HAP-1 (cell line): Measurements from ENCODE around the gene THUMPD2.
"Not testable (repeated sequence)": the region's sequence is repeated elsewhere in the genome, so short reads cannot be mapped to it uniquely, and the experiment has no call there.

Experiments
- DNase-seq, 2 experiments: peaks; one replicate each; pipeline ENCODE4 v3.0.0-alpha.2; 2016 to 2020; ENCODE audit warnings: low spot score in 2 of 2
- H3K27me3 ChIP-seq: fragments of 250-450 bp; sonication (Bioruptor Pico); 2 replicates; pipeline ENCODE4 v1.5.1; 2020; ENCODE audit warnings: low read depth, mild to moderate bottlenecking, moderate library complexity
- H3K36me3 ChIP-seq: fragments of 250-450 bp; sonication (Bioruptor Pico); replicated peaks from 2 replicates; pipeline ENCODE4 v1.5.1; 2020; ENCODE audit warnings: mild to moderate bottlenecking
- H3K4me1 ChIP-seq: fragments of 250-450 bp; sonication (Bioruptor Pico); 2 replicates; pipeline ENCODE4 v1.5.1; 2020; ENCODE audit warnings: mild to moderate bottlenecking
- H3K4me3 ChIP-seq: fragments of 250-450 bp; sonication (Bioruptor Pico); 2 replicates; pipeline ENCODE4 v1.5.1; 2020; ENCODE audit warnings: mild to moderate bottlenecking, moderate library complexity
- H3K9me3 ChIP-seq: fragments of 250-450 bp; sonication (Bioruptor Pico); 2 replicates; pipeline ENCODE4 v1.5.1; 2020; ENCODE audit warnings: mild to moderate bottlenecking, moderate library complexity
- in situ Hi-C: fragments of 300-500 bp; cut with MboI; formaldehyde crosslinking; loops from 3 replicates; pipeline ENCODE4 v1.14.3; 2020; ENCODE audit warnings: low sequenced_read_pairs, inconsistent platforms, mixed read lengths

Gene THUMPD2

GRCh38 chr2:39737661-39738060 lies 41.4 kb downstream of the THUMPD2 start:
- H3K4me1 ChIP-seq: no peaks in the 10 kb centered on the region
- in situ Hi-C loops: no loop called here
- no peak overlapping the region for H3K4me3 ChIP-seq
- no peaks in the 10 kb centered on the region for H3K27me3 ChIP-seq
- H3K9me3 ChIP-seq: no peaks in the 10 kb centered on the region
- peaks cover 64% of the 10 kb centered on the region for H3K36me3 ChIP-seq
- no peak for DNase-seq

DNA sequence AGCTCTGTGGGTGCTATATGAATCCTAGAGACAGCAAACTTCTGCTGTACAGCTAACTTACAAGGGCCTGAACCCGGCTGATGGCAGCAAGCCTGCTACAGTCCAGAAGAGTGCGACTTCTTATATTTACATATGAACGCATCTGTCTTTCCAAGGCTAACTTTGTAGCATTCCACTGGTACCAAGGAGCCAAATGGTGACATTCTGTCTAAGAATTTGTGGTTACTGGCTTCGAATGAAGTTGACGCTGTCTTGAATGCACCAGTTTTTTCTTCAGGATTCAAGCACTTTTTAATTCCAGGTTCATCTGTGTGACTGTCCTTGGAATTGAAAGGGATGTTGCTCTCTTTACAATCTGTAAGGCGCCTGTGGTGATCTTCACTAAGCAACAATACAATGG lies 42.4 kb downstream of the THUMPD2 start:
- Histone ChIP-seq H3K9me3 (no peaks in the 10 kb centered on the region), H3K27me3 (no peaks in the 10 kb centered on the region), H3K4me3 (no peak overlapping the region), H3K4me1 (no peaks in the 10 kb centered on the region), H3K36me3 (peaks cover 56% of the 10 kb centered on the region)
- in situ Hi-C loops: no loop called here
- no peak for DNase-seq

GRCh38 chr2:39735648-39736047 lies 43.4 kb downstream of the THUMPD2 start:
- in situ Hi-C loops: no loop called here
- DNase-seq: no peak
- H3K27me3 ChIP-seq: no peaks in the 10 kb centered on the region
- no peaks in the 10 kb centered on the region; the same call in 1 of the 2 replicates for H3K9me3 ChIP-seq
- no peaks in the 10 kb centered on the region for H3K4me1 ChIP-seq
- H3K4me3 ChIP-seq: no peak overlapping the region
- peaks cover 48% of the 10 kb centered on the region for H3K36me3 ChIP-seq

DNA sequence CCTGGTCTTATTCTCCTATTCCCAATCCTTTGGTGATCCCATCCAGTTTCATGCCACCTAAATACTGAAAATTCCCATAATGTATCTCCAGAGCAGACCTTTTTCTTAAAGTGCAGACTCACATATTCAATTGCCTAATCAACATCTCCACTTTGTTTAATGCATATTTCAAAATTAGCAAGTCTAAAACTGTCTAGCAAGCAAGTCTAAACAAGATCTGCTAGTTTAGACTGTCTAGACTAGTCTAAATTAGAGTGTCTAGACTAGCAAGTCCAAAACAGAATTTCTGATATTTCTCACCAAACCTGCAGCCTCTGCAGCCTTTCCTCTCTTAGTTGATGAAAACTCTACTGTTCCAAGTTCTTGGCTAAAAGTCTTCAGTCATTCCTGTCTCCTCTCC lies 44.6 kb downstream of the THUMPD2 start:
- in situ Hi-C loops: no loop called here
- Histone ChIP-seq H3K9me3 (no peaks in the 10 kb centered on the region; the same call in 1 of the 2 replicates), H3K36me3 (peaks cover 39% of the 10 kb centered on the region), H3K4me1 (no peaks in the 10 kb centered on the region), H3K4me3 (no peak overlapping the region), H3K27me3 (no peaks in the 10 kb centered on the region)
- no peak for DNase-seq

- DNase-seq: no peak
- Histone ChIP-seq H3K4me3 (no peak overlapping the region), H3K36me3 (peaks cover 34% of the 10 kb centered on the region), H3K4me1 (no peaks in the 10 kb centered on the region), H3K27me3 (no peaks in the 10 kb centered on the region), H3K9me3 (no peaks in the 10 kb centered on the region; the same call in 1 of the 2 replicates)
- in situ Hi-C loops: no loop called here
These were observed 45.9 kb downstream of the THUMPD2 start for GRCh38 chr2:39733070-39733674.

DNA sequence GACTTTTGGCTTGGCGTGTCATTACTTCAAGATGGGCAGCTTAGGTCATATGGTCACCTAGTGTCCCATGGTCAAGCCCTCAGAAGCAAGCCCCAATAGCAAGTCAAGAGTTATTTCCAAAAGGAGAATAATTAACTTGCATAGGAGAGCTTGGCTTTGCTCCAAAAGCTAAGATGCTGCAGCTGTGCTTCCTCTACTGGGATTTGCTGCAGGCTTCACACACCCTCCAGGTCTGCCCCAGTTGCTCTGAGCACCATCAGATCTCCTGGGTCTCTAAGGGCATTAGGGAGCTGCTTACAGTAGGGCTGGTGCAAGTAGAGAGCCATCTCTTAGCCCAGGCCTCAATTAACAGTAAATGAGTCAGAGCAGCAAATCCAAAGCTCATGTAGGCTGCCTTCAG lies 46.6 kb downstream of the THUMPD2 start:
- Histone ChIP-seq H3K4me3 (no peak overlapping the region), H3K27me3 (no peaks in the 10 kb centered on the region), H3K4me1 (no peaks in the 10 kb centered on the region), H3K36me3 (peaks cover 31% of the 10 kb centered on the region), H3K9me3 (no peaks in the 10 kb centered on the region; the same call in 1 of the 2 replicates)
- no peak for DNase-seq
- in situ Hi-C loops: no loop called here

- DNase-seq: no peak
- Histone ChIP-seq H3K36me3 (peaks cover 27% of the 10 kb centered on the region), H3K9me3 (no peaks in the 10 kb centered on the region; the same call in 1 of the 2 replicates), H3K4me3 (no peak overlapping the region), H3K4me1 (no peaks in the 10 kb centered on the region), H3K27me3 (no peaks in the 10 kb centered on the region)
- in situ Hi-C loops: no loop called here
These were observed 47.5 kb downstream of the THUMPD2 start for GRCh38 chr2:39731546-39731945.

DNA sequence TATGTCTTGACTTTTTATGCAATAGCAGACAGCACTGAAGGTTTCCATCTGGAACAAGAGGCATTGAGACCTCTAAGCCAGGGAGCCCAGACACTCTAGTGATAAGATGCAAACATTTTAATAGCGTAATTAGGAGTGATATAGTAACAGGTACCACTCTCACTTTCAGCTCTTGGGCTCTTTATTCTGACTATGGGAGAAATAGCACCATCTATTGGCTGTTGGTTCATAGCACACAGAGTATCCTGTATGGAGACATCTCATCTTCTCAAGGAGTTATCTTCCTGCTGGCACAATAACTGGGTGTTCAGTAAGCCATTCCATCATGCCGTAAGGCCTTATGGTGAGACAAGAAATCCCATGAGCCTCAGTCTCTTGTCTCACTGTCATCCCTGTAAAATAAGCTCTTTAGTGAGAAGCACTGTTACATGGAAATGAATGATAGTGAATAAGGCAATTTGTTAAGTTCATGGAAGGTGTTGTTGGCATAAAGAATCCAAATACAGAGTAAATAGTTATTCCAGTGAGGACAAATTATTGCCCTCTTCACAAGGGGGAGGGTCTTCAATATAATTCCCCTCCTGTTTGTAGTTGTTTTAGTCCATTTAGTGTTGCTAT lies 48.3 kb downstream of the THUMPD2 start:
- Histone ChIP-seq H3K9me3 (no peaks in the 10 kb centered on the region; the same call in 1 of the 2 replicates), H3K36me3 (peaks cover 20% of the 10 kb centered on the region), H3K4me1 (no peaks in the 10 kb centered on the region), H3K4me3 (no peak overlapping the region), H3K27me3 (no peaks in the 10 kb centered on the region)
- in situ Hi-C loops: no loop called here
- DNase-seq: peak in 1 of 2 experiments; percentile 57

DNA sequence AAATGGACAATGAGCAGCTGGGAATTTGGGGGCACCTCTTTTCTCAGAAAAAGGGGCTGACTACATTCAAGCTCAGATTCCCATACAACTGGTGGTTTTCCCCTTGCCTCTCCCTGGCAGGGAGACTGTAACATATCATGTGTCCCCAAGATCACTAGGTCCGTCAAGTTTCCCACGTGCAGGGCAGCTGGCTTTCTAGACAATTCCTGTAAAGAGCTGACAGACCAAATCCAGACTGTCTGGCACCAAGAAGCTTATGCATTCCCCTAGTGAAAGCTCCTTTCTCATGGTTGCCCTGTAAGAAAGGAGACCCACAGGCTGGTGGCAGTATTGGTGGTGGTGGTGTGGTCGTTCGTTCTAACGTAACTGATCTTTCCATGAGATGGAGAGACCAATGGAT lies 48.8 kb downstream of the THUMPD2 start:
- in situ Hi-C loops: no loop called here

GRCh38 chr2:39728941-39729351 lies 50.1 kb downstream of the THUMPD2 start:
- Histone ChIP-seq H3K4me3 (no peak overlapping the region), H3K4me1 (peaks cover 10% of the 10 kb centered on the region), H3K36me3 (peaks cover 6% of the 10 kb centered on the region; the same call in 1 of the 2 replicates), H3K9me3 (no peaks in the 10 kb centered on the region; the same call in 1 of the 2 replicates), H3K27me3 (no peaks in the 10 kb centered on the region)
- peak; percentile 49 to 74 for DNase-seq
- in situ Hi-C loops: no loop called here

More for the DNA sequence above, 48.8 kb downstream of the THUMPD2 start:
- no peaks in the 10 kb centered on the region for H3K27me3 ChIP-seq
- peaks cover 15% of the 10 kb centered on the region for H3K36me3 ChIP-seq
- no peak overlapping the region for H3K4me3 ChIP-seq
- H3K4me1 ChIP-seq: peaks cover 4% of the 10 kb centered on the region
- no peaks in the 10 kb centered on the region; the same call in 1 of the 2 replicates for H3K9me3 ChIP-seq
- no peak for DNase-seq

GRCh38 chr2:39728085-39728484 lies 51.0 kb downstream of the THUMPD2 start:
- in situ Hi-C loops: not testable (repeated sequence)
- peaks cover 15% of the 10 kb centered on the region for H3K4me1 ChIP-seq

GRCh38 chr2:39725401-39725800 lies 53.7 kb downstream of the THUMPD2 start:
- DNase-seq: no peak
- peaks cover 23% of the 10 kb centered on the region for H3K4me1 ChIP-seq
- no peaks in the 10 kb centered on the region for H3K36me3 ChIP-seq
- no peak overlapping the region for H3K4me3 ChIP-seq
- H3K9me3 ChIP-seq: no peaks in the 10 kb centered on the region
- H3K27me3 ChIP-seq: no peaks in the 10 kb centered on the region
- in situ Hi-C loops: no loop called here

More at GRCh38 chr2:39728085-39728484, 51.0 kb downstream of the THUMPD2 start:
- DNase-seq, H3K9me3 ChIP-seq, H3K4me3 ChIP-seq, H3K27me3 ChIP-seq, H3K36me3 ChIP-seq: not testable (repeated sequence)

GRCh38 chr2:39724828-39725144 lies 54.3 kb downstream of the THUMPD2 start:
- no peaks in the 10 kb centered on the region for H3K9me3 ChIP-seq
- peaks cover 24% of the 10 kb centered on the region for H3K4me1 ChIP-seq
- H3K4me3 ChIP-seq: no peak overlapping the region
- in situ Hi-C loops: no loop called here
- H3K27me3 ChIP-seq: no peaks in the 10 kb centered on the region
- H3K36me3 ChIP-seq: no peaks in the 10 kb centered on the region
- no peak for DNase-seq

GRCh38 chr2:39723946-39724827 lies 54.9 kb downstream of the THUMPD2 start:
- no peaks in the 10 kb centered on the region for H3K9me3 ChIP-seq
- H3K36me3 ChIP-seq: no peaks in the 10 kb centered on the region
- DNase-seq: peak in 1 of 2 experiments; percentile 60
- H3K4me1 ChIP-seq: peaks cover 24% of the 10 kb centered on the region
- in situ Hi-C loops: no loop called here
- H3K27me3 ChIP-seq: no peaks in the 10 kb centered on the region
- no peak overlapping the region for H3K4me3 ChIP-seq
